Mesenchymal stem cell (in vitro differentiated cells and primary cell): Measurements from ENCODE around the gene POMC.

ENCODE experiments used
- DNase-seq: peaks from one replicate; pipeline ENCODE4 v3.0.0-alpha.2; 2013
- H2AFZ ChIP-seq: one replicate; pipeline ENCODE4 v1.6.1; 2013; ENCODE audit warnings: low read depth, mild to moderate bottlenecking, control low read depth, inconsistent platforms, low read length, moderate library complexity
- H2AK5ac ChIP-seq: 2 replicates; pipeline ENCODE4 v1.6.1; 2013; ENCODE audit warnings: low read length, moderate library complexity, mild to moderate bottlenecking, inconsistent platforms; ENCODE audit not compliant: severe bottlenecking
- H2BK120ac ChIP-seq: one replicate; pipeline ENCODE4 v1.6.1; 2013; ENCODE audit warnings: low read depth, mild to moderate bottlenecking, inconsistent platforms, low read length, moderate library complexity
- H2BK12ac ChIP-seq, 2 experiments: one replicate each; pipeline ENCODE4 v1.6.1; 2013; ENCODE audit warnings: inconsistent platforms in 2 of 2, low read length in 2 of 2, mild to moderate bottlenecking in 2 of 2, moderate library complexity in 2 of 2, control low read depth in 1 of 2
- H2BK15ac ChIP-seq: one replicate; pipeline ENCODE4 v1.6.1; 2013; ENCODE audit warnings: mild to moderate bottlenecking, low read depth, inconsistent platforms; ENCODE audit not compliant: poor library complexity, severe bottlenecking
- H2BK5ac ChIP-seq: 2 replicates; pipeline ENCODE4 v1.6.1; 2013; ENCODE audit warnings: low read depth, mild to moderate bottlenecking, low read length, control low read depth, inconsistent platforms; ENCODE audit not compliant: poor library complexity, severe bottlenecking
- H3K14ac ChIP-seq, 2 experiments: one replicate each; pipeline ENCODE4 v1.6.1; 2013; ENCODE audit warnings: inconsistent platforms in 2 of 2, low read length in 2 of 2, control low read depth in 1 of 2, mild to moderate bottlenecking in 1 of 2, moderate library complexity in 1 of 2
- H3K18ac ChIP-seq, 2 experiments: one replicate each; pipeline ENCODE4 v1.6.1; 2013; ENCODE audit warnings: inconsistent platforms in 2 of 2, low read length in 2 of 2, control low read depth in 1 of 2, low read depth in 1 of 2, mild to moderate bottlenecking in 1 of 2
- H3K23ac ChIP-seq, 2 experiments: one replicate each; pipeline ENCODE4 v1.6.1; 2013; ENCODE audit warnings: inconsistent platforms in 2 of 2, low read length in 2 of 2, mild to moderate bottlenecking in 2 of 2, moderate library complexity in 2 of 2, control low read depth in 1 of 2
- H3K27ac ChIP-seq: 2 replicates; pipeline ENCODE4 v1.5.1; 2013; ENCODE audit warnings: mild to moderate bottlenecking, moderate library complexity, low read length, control low read depth, inconsistent platforms; ENCODE audit not compliant: poor library complexity, severe bottlenecking
- H3K27me3 ChIP-seq, 2 experiments: 2 replicates each; pipeline versions ENCODE4 v1.6.1 to v1.7.0; 2013; ENCODE audit warnings: low read length in 2 of 2, mild to moderate bottlenecking in 2 of 2, moderate library complexity in 2 of 2, control low read depth in 1 of 2, inconsistent platforms in 1 of 2; ENCODE audit not compliant: control insufficient read depth in 1 of 2, insufficient read depth in 1 of 2
- H3K36me3 ChIP-seq, 2 experiments: 2 replicates each; pipeline versions ENCODE4 v1.6.1 to v1.7.0; 2013; ENCODE audit warnings: low read length in 2 of 2, control low read depth in 1 of 2, inconsistent platforms in 1 of 2, low read depth in 1 of 2, mild to moderate bottlenecking in 1 of 2; ENCODE audit not compliant: insufficient read depth in 2 of 2, control insufficient read depth in 1 of 2
- H3K4ac ChIP-seq, 2 experiments: one replicate each; pipeline ENCODE4 v1.6.1; 2013; ENCODE audit warnings: inconsistent platforms in 2 of 2, low read length in 2 of 2, mild to moderate bottlenecking in 2 of 2, moderate library complexity in 2 of 2, control low read depth in 1 of 2, low read depth in 1 of 2
- H3K4me1 ChIP-seq: 2 replicates; pipeline ENCODE4 v1.6.1; 2013; ENCODE audit warnings: low read depth, low read length, control low read depth; ENCODE audit not compliant: control insufficient read depth, insufficient read depth
- H3K4me2 ChIP-seq: 2 replicates; pipeline ENCODE4 v1.6.1; 2013; ENCODE audit warnings: low read length, mild to moderate bottlenecking, inconsistent platforms; ENCODE audit not compliant: poor library complexity, severe bottlenecking
- H3K4me3 ChIP-seq, 2 experiments: 2 replicates each; pipeline versions ENCODE4 v1.5.1 to v1.7.0; 2013; ENCODE audit warnings: low read length in 2 of 2, mild to moderate bottlenecking in 2 of 2, control low read depth in 1 of 2, low read depth in 1 of 2; ENCODE audit not compliant: insufficient read depth in 1 of 2
- H3K79me1 ChIP-seq: replicated peaks from 2 replicates; pipeline ENCODE4 v1.6.1; 2013; ENCODE audit warnings: mild to moderate bottlenecking, control low read depth, low read length, inconsistent platforms; ENCODE audit not compliant: poor library complexity, severe bottlenecking
- H3K9ac ChIP-seq: 2 replicates; pipeline ENCODE4 v1.7.0; 2013; ENCODE audit warnings: mild to moderate bottlenecking, low read length, moderate library complexity
- H3K9me3 ChIP-seq: 2 replicates; pipeline ENCODE4 v1.7.0; 2013; ENCODE audit warnings: mild to moderate bottlenecking, low read length; ENCODE audit not compliant: control insufficient read depth
- H4K8ac ChIP-seq: one replicate; pipeline ENCODE4 v1.6.1; 2013; ENCODE audit warnings: inconsistent platforms, mild to moderate bottlenecking, low read length, moderate library complexity
- H4K91ac ChIP-seq: one replicate; pipeline ENCODE4 v1.6.1; 2013; ENCODE audit warnings: mild to moderate bottlenecking, low read length, inconsistent platforms
- WGBS: methylation state at CpG from one replicate; pipeline ENCODE4 v1.1.7; 2013; ENCODE audit warnings: mixed read lengths; 5-methylcytosine and 5-hydroxymethylcytosine counted together

The POMC gene

GRCh38 chr2:25202275-25202674, 33.9 kb upstream of the POMC start:
- no peak overlapping the region for H4K91ac ChIP-seq
- no peak overlapping the region for H2BK120ac ChIP-seq
- no peak overlapping the region for H3K18ac ChIP-seq
- H3K23ac ChIP-seq = no peak overlapping the region
- DNase-seq = no peak
- peaks cover 0 to 12% of the 10 kb centered on the region in 2 experiments for H3K27me3 ChIP-seq
- no peak overlapping the region for H2BK15ac ChIP-seq
- no peak overlapping the region for H3K4ac ChIP-seq
- no peak overlapping the region for H2BK5ac ChIP-seq
- H3K79me1 ChIP-seq = no peaks in the 10 kb centered on the region
- H4K8ac ChIP-seq = no peak overlapping the region
- no peak overlapping the region for H3K9ac ChIP-seq
- no peak overlapping the region for H2AFZ ChIP-seq
- H2AK5ac ChIP-seq = no peak overlapping the region
- peaks cover 11% of the 10 kb centered on the region for H3K4me1 ChIP-seq
- no peak overlapping the region for H3K4me3 ChIP-seq
- no peak overlapping the region for H3K14ac ChIP-seq
- no peak overlapping the region for H3K27ac ChIP-seq
- H2BK12ac ChIP-seq = no peak overlapping the region
- H3K4me2 ChIP-seq = no peak overlapping the region
- no peaks in the 10 kb centered on the region for H3K36me3 ChIP-seq
- 96% methylated on average over 8 of the region's 11 CpGs for whole genome bisulfite sequencing
- no peaks in the 10 kb centered on the region for H3K9me3 ChIP-seq

GRCh38 chr2:25201794-25202193, 33.4 kb upstream of the POMC start:
- H4K91ac ChIP-seq = no peak overlapping the region
- no peaks in the 10 kb centered on the region for H3K9me3 ChIP-seq
- peaks cover 0 to 13% of the 10 kb centered on the region in 2 experiments for H3K27me3 ChIP-seq
- no peak overlapping the region for H2BK5ac ChIP-seq
- H3K4me3 ChIP-seq = no peak overlapping the region
- H2AFZ ChIP-seq = no peak overlapping the region
- H3K4me2 ChIP-seq = no peak overlapping the region
- H3K4me1 ChIP-seq = peaks cover 11% of the 10 kb centered on the region
- no peak for DNase-seq
- no peak overlapping the region for H3K18ac ChIP-seq
- no peak overlapping the region for H2BK12ac ChIP-seq
- no peak overlapping the region for H2AK5ac ChIP-seq
- H4K8ac ChIP-seq = no peak overlapping the region
- H3K4ac ChIP-seq = no peak overlapping the region
- no peaks in the 10 kb centered on the region for H3K36me3 ChIP-seq
- no peak overlapping the region for H3K27ac ChIP-seq
- H3K23ac ChIP-seq = no peak overlapping the region
- H2BK120ac ChIP-seq = no peak overlapping the region
- no peaks in the 10 kb centered on the region for H3K79me1 ChIP-seq
- WGBS = 88% methylated on average over 7 of the region's 7 CpGs
- H3K9ac ChIP-seq = no peak overlapping the region
- H2BK15ac ChIP-seq = no peak overlapping the region
- H3K14ac ChIP-seq = no peak overlapping the region

GRCh38 chr2:25201265-25201664, 32.9 kb upstream of the POMC start:
- Histone ChIP-seq H2AFZ (no peak overlapping the region), H3K79me1 (no peaks in the 10 kb centered on the region), H3K9ac (no peak overlapping the region), H2BK15ac (no peak overlapping the region), H3K18ac (no peak overlapping the region), H3K4me2 (no peak overlapping the region), H3K4me3 (no peak overlapping the region), H2AK5ac (no peak overlapping the region), H4K91ac (no peak overlapping the region), H3K14ac (no peak overlapping the region), H2BK12ac (no peak overlapping the region), H3K4me1 (peaks cover 11% of the 10 kb centered on the region), H3K4ac (no peak overlapping the region), H3K27me3 (peaks cover 0 to 13% of the 10 kb centered on the region in 2 experiments), H3K27ac (no peak overlapping the region), H2BK5ac (no peak overlapping the region), H3K23ac (no peak overlapping the region), H3K36me3 (no peaks in the 10 kb centered on the region), H4K8ac (no peak overlapping the region), H3K9me3 (no peaks in the 10 kb centered on the region), H2BK120ac (no peak overlapping the region)
- WGBS = 84% methylated on average over 4 of the region's 6 CpGs
- no peak for DNase-seq

GRCh38 chr2:25198576-25198975, 30.2 kb upstream of the POMC start:
- Histone ChIP-seq H3K4ac (no peak overlapping the region), H3K4me3 (no peak overlapping the region), H3K79me1 (no peaks in the 10 kb centered on the region), H4K91ac (no peak overlapping the region), H3K4me1 (peaks cover 6% of the 10 kb centered on the region), H2BK120ac (no peak overlapping the region), H2BK5ac (no peak overlapping the region), H2BK12ac (no peak overlapping the region), H3K18ac (no peak overlapping the region), H3K4me2 (no peak overlapping the region), H3K23ac (no peak overlapping the region), H2BK15ac (no peak overlapping the region), H4K8ac (no peak overlapping the region), H3K14ac (no peak overlapping the region), H3K36me3 (no peaks in the 10 kb centered on the region), H2AK5ac (no peak overlapping the region), H3K27me3 (peaks cover 0 to 13% of the 10 kb centered on the region in 2 experiments), H3K9me3 (no peaks in the 10 kb centered on the region), H3K9ac (no peak overlapping the region), H2AFZ (no peak overlapping the region), H3K27ac (no peak overlapping the region)
- 67% methylated on average over 3 of the region's 5 CpGs for WGBS
- DNase-seq = no peak
